Mucosa of stomach (tissue), 1 donor: ENCODE measurements around the gene MAPK1IP1L.
"Not testable (repeated sequence)": the region's sequence is repeated elsewhere in the genome, so short reads cannot be mapped to it uniquely, and the experiment has no call there.

Experiments
- H3K27me3 ChIP-seq: one replicate; pipeline ENCODE4 v1.7.0; 2013; ENCODE audit warnings: mild to moderate bottlenecking, low read length; ENCODE audit not compliant: control insufficient read depth, insufficient read depth
- H3K36me3 ChIP-seq: one replicate; pipeline ENCODE4 v1.7.0; 2013; ENCODE audit warnings: low read length; ENCODE audit not compliant: control insufficient read depth, insufficient read depth
- H3K4me1 ChIP-seq: one replicate; pipeline ENCODE4 v1.7.0; 2013; ENCODE audit warnings: mild to moderate bottlenecking, low read length; ENCODE audit not compliant: control insufficient read depth, insufficient read depth
- H3K4me3 ChIP-seq: one replicate; pipeline ENCODE4 v1.7.0; 2013; ENCODE audit warnings: low read length
- H3K9ac ChIP-seq: one replicate; pipeline ENCODE4 v1.7.0; 2013; ENCODE audit warnings: mild to moderate bottlenecking, low read length, moderate library complexity
- H3K9me3 ChIP-seq: one replicate; pipeline ENCODE4 v1.7.0; 2013; ENCODE audit warnings: mild to moderate bottlenecking, low read length, moderate library complexity; ENCODE audit not compliant: control insufficient read depth
- donor health status: Pancreatic carcinoma.

The MAPK1IP1L gene

GRCh38 chr14:55062517-55063351 is 11.3 kb downstream of the MAPK1IP1L start:
- H3K4me3 ChIP-seq: no peak overlapping the region
- H3K36me3 ChIP-seq: peaks cover 12% of the 10 kb centered on the region
- H3K9me3 ChIP-seq: no peaks in the 10 kb centered on the region
- H3K4me1 ChIP-seq: peaks cover 4% of the 10 kb centered on the region
- H3K9ac ChIP-seq: no peak overlapping the region
- H3K27me3 ChIP-seq: no peaks in the 10 kb centered on the region

GRCh38 chr14:55064896-55065295 is 13.4 kb downstream of the MAPK1IP1L start:
- H3K4me3 ChIP-seq, H3K36me3 ChIP-seq, H3K27me3 ChIP-seq, H3K9ac ChIP-seq, H3K9me3 ChIP-seq, H3K4me1 ChIP-seq: not testable (repeated sequence)

- H3K9me3 ChIP-seq: no peaks in the 10 kb centered on the region
- H3K4me1 ChIP-seq: no peaks in the 10 kb centered on the region
- no peaks in the 10 kb centered on the region for H3K27me3 ChIP-seq
- no peak overlapping the region for H3K4me3 ChIP-seq
- peaks cover 6% of the 10 kb centered on the region for H3K36me3 ChIP-seq
- H3K9ac ChIP-seq: no peak overlapping the region
These were observed 14.0 kb downstream of the MAPK1IP1L start for GRCh38 chr14:55065411-55065810.

- Histone ChIP-seq H3K4me1 (no peaks in the 10 kb centered on the region), H3K9ac (no peak overlapping the region), H3K9me3 (no peaks in the 10 kb centered on the region), H3K4me3 (no peak overlapping the region), H3K27me3 (no peaks in the 10 kb centered on the region), H3K36me3 (peaks cover 6% of the 10 kb centered on the region)
These were observed 14.8 kb downstream of the MAPK1IP1L start for GRCh38 chr14:55066223-55066622.

GRCh38 chr14:55070981-55071411 is 19.5 kb downstream of the MAPK1IP1L start:
- Histone ChIP-seq H3K36me3 (no peaks in the 10 kb centered on the region), H3K4me3 (no peak overlapping the region), H3K9me3 (no peaks in the 10 kb centered on the region), H3K9ac (no peak overlapping the region), H3K27me3 (no peaks in the 10 kb centered on the region), H3K4me1 (no peaks in the 10 kb centered on the region)

- no peak overlapping the region for H3K9ac ChIP-seq
- H3K9me3 ChIP-seq: no peaks in the 10 kb centered on the region
- no peak overlapping the region for H3K4me3 ChIP-seq
- no peaks in the 10 kb centered on the region for H3K27me3 ChIP-seq
- no peaks in the 10 kb centered on the region for H3K36me3 ChIP-seq
- peaks cover 4% of the 10 kb centered on the region for H3K4me1 ChIP-seq
These were observed 20.6 kb downstream of the MAPK1IP1L start for GRCh38 chr14:55071870-55072640.

GRCh38 chr14:55073856-55074255 is 22.4 kb downstream of the MAPK1IP1L start:
- Histone ChIP-seq H3K27me3 (no peaks in the 10 kb centered on the region), H3K36me3 (no peaks in the 10 kb centered on the region), H3K9ac (no peak overlapping the region), H3K4me3 (no peak overlapping the region), H3K9me3 (no peaks in the 10 kb centered on the region), H3K4me1 (peaks cover 13% of the 10 kb centered on the region)

- no peaks in the 10 kb centered on the region for H3K9me3 ChIP-seq
- no peaks in the 10 kb centered on the region for H3K36me3 ChIP-seq
- H3K9ac ChIP-seq: no peak overlapping the region
- no peak overlapping the region for H3K4me3 ChIP-seq
- H3K27me3 ChIP-seq: no peaks in the 10 kb centered on the region
- peaks cover 13% of the 10 kb centered on the region for H3K4me1 ChIP-seq
These were observed 23.2 kb downstream of the MAPK1IP1L start for GRCh38 chr14:55074662-55075061.

- Histone ChIP-seq H3K9me3 (no peaks in the 10 kb centered on the region), H3K36me3 (no peaks in the 10 kb centered on the region), H3K4me1 (peaks cover 13% of the 10 kb centered on the region), H3K4me3 (no peak overlapping the region), H3K9ac (no peak overlapping the region), H3K27me3 (no peaks in the 10 kb centered on the region)
These were observed 24.3 kb downstream of the MAPK1IP1L start for GRCh38 chr14:55075628-55076175.

- Histone ChIP-seq H3K4me3 (no peak overlapping the region), H3K4me1 (peaks cover 13% of the 10 kb centered on the region), H3K36me3 (no peaks in the 10 kb centered on the region), H3K9ac (peak overlapping the region; percentile 78), H3K9me3 (no peaks in the 10 kb centered on the region), H3K27me3 (no peaks in the 10 kb centered on the region)
These were observed 26.0 kb downstream of the MAPK1IP1L start for GRCh38 chr14:55077170-55078151.

- H3K4me1 ChIP-seq: peaks cover 13% of the 10 kb centered on the region
- not testable (repeated sequence) for H3K27me3 ChIP-seq, H3K36me3 ChIP-seq, H3K9ac ChIP-seq, H3K4me3 ChIP-seq, H3K9me3 ChIP-seq
These were observed 28.5 kb downstream of the MAPK1IP1L start for GRCh38 chr14:55079961-55080360.
